ENCODE results near the gene GLCE. TPM values are rescaled to one million over a fixed set of nuclear protein-coding genes. Genes with fewer than 3 reads are reported as not detected.

GLCE gene
- total RNA-seq, 4 donors from 2014 or later, result 4.8 to 6.6 (median 5.6) TPM

GRCh38 chr15:69271217-69271616, 110.8 kb downstream of the GLCE start:
- ATAC-seq (no peak), DNase-seq (no peak)
- Histone ChIP-seq H3K27me3 (no peaks in the 10 kb centered on the region), H3K9me3 (no peaks in the 10 kb centered on the region), H3K36me3 (no peaks in the 10 kb centered on the region), H3K4me1 (no peaks in the 10 kb centered on the region), H3K27ac (no peak overlapping the region), H3K4me3 (no peak overlapping the region)
- intact Hi-C loops (cut with DNase I; ENCODE audit: low total_unique reads) (no loop called here), in situ Hi-C loops (cut with MboI; ENCODE audit: low sequenced_read_pairs in 4 of 4) (loop anchor here in 2 of 4 donors (25.0 kb wide), 1 partner anchor 209 kb away; no protein-coding TSS in a partner anchor)
- no peak for TF ChIP-seq CTCF (IDR thresholded peaks at IDR 0.05 in 4 of 5, conservative IDR thresholded peaks at IDR 0.05 in 1 of 5)
- TF ChIP-seq POLR2A (IDR thresholded peaks at IDR 0.05), result no peak

DNA sequence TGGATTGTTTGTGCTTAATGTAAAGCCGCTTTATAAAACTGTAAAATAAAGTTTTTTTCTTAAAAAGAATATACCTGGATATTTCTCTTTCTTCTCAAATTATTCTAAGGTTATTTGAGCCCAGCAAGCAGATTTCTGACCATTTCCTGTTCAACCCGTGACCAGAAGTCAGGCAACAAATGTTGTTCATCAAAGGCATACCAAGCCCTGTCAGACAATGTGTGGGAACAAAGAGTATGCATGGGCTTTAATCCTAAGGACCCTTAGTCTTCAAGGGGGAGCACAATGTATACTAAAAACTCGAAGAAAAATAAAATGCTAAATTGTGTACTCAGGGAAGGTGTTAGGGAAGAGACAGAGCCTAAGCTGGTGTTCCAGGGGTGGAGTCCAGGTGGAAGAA, 111.7 kb downstream of the GLCE start:
- H3K36me3 ChIP-seq, result no peaks in the 10 kb centered on the region
- no peak for ATAC-seq
- no peaks in the 10 kb centered on the region for H3K9me3 ChIP-seq
- no peak for DNase-seq
- TF ChIP-seq CTCF (IDR thresholded peaks at IDR 0.05 in 4 of 5, conservative IDR thresholded peaks at IDR 0.05 in 1 of 5) (no peak), POLR2A (IDR thresholded peaks at IDR 0.05) (no peak)
- H3K27me3 ChIP-seq, result no peaks in the 10 kb centered on the region
- intact Hi-C loops (cut with DNase I; ENCODE audit: low total_unique reads) (no loop called here), in situ Hi-C loops (cut with MboI; ENCODE audit: low sequenced_read_pairs in 4 of 4) (loop anchor here in 2 of 4 donors (25.0 kb wide), 1 partner anchor 210 kb away; no protein-coding TSS in a partner anchor)
- H3K4me1 ChIP-seq, result no peaks in the 10 kb centered on the region
- no peak overlapping the region for H3K27ac ChIP-seq
- H3K4me3 ChIP-seq, result no peak overlapping the region

GRCh38 chr15:69272891-69273290, 112.5 kb downstream of the GLCE start:
- H3K36me3 ChIP-seq, result no peaks in the 10 kb centered on the region
- in situ Hi-C loops (cut with MboI; ENCODE audit: low sequenced_read_pairs in 4 of 4), result loop anchor here in 2 of 4 donors (25.0 kb wide), 1 partner anchor 211 kb away; no protein-coding TSS in a partner anchor
- DNase-seq, result no peak
- H3K9me3 ChIP-seq, result no peaks in the 10 kb centered on the region
- no peaks in the 10 kb centered on the region for H3K27me3 ChIP-seq
- no peak for ATAC-seq
- no peak overlapping the region for H3K4me3 ChIP-seq
- no peaks in the 10 kb centered on the region for H3K4me1 ChIP-seq
- no peak overlapping the region for H3K27ac ChIP-seq
- intact Hi-C loops (cut with DNase I; ENCODE audit: low total_unique reads), result no loop called here
- no peak for TF ChIP-seq CTCF (IDR thresholded peaks at IDR 0.05 in 4 of 5, conservative IDR thresholded peaks at IDR 0.05 in 1 of 5)
- TF ChIP-seq POLR2A (IDR thresholded peaks at IDR 0.05), result no peak

DNA sequence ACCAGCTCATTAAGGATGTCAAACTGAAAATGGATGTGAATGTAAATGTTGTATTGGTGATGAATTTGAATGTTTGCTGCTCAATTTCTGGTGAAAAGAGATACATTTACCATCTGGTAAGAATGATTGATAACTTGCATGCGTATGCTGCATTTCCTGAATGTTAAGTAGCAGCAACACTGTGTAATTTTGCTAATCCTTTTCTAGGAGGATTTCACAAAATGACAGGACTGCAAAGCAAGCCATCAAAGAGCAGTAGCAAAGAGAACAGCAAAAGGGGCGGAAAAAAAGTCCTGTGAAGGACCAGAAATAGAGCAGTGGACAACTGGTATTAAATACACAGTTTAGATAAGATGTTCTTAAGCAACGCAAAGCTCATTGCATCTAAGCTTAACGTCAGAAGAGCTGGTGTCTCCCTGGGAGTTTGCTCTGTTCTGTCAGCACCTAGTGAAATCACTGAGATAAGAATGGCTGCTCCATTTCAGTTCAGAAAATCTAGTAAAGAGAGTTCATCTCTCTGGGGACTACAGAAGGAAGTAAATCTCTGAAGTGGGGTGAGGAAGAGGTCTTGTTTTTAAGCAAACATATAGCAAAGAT, 114.7 kb downstream of the GLCE start:
- no peaks in the 10 kb centered on the region for H3K4me1 ChIP-seq
- no peaks in the 10 kb centered on the region for H3K27me3 ChIP-seq
- TF ChIP-seq POLR2A (IDR thresholded peaks at IDR 0.05) (no peak), CTCF (IDR thresholded peaks at IDR 0.05 in 4 of 5, conservative IDR thresholded peaks at IDR 0.05 in 1 of 5) (no peak)
- intact Hi-C loops (cut with DNase I; ENCODE audit: low total_unique reads) (no loop called here), in situ Hi-C loops (cut with MboI; ENCODE audit: low sequenced_read_pairs in 4 of 4) (no loop called here)
- DNase-seq (no peak), ATAC-seq (no peak)
- H3K4me3 ChIP-seq, result no peak overlapping the region
- H3K27ac ChIP-seq, result no peak overlapping the region
- no peaks in the 10 kb centered on the region for H3K9me3 ChIP-seq
- no peaks in the 10 kb centered on the region for H3K36me3 ChIP-seq
